CD4-positive, alpha-beta memory T cell (primary cell): Measurements from ENCODE around the gene CRTC3. TPM values are rescaled to one million over a fixed set of nuclear protein-coding genes. Genes with fewer than 3 reads are reported as not detected.
A peak's percentile ranks its signal among the peaks of the same experiment; 100 is the strongest.

ENCODE experiments used
- CTCF ChIA-PET: fragments of 350-600 bp; sonication (Branson Sonifier 250); formaldehyde crosslinking; loops from one replicate; lab custom pipeline; 2021; ENCODE audit warnings: inconsistent platforms; ENCODE audit not compliant: partially characterized antibody; lab: Charles Lee
- POLR2A ChIA-PET: fragments of 350-600 bp; sonication (Branson Sonifier 250); formaldehyde crosslinking; loops from one replicate; lab custom pipeline; 2021; ENCODE audit not compliant: partially characterized antibody; lab: Charles Lee
- DNase-seq, 5 donors: peaks; one replicate each; pipeline versions ENCODE4 v3.0.0 to v3.0.0-alpha.2; 2020 to 2022; ENCODE audit warnings: mixed read lengths in 1 of 5
- H3K27ac ChIP-seq: one replicate; pipeline ENCODE4 v1.7.0; 2013; ENCODE audit warnings: low read depth, low read length
- H3K27me3 ChIP-seq: 2 replicates; pipeline ENCODE4 v1.7.0; 2013; ENCODE audit warnings: mild to moderate bottlenecking, low read length, moderate library complexity; ENCODE audit not compliant: insufficient read depth
- H3K36me3 ChIP-seq: 2 replicates; pipeline ENCODE4 v1.7.0; 2013; ENCODE audit warnings: mild to moderate bottlenecking, low read length, moderate library complexity; ENCODE audit not compliant: insufficient read depth
- H3K4me1 ChIP-seq: 2 replicates; pipeline ENCODE4 v1.7.0; 2013; ENCODE audit warnings: mild to moderate bottlenecking, low read length, moderate library complexity; ENCODE audit not compliant: insufficient read depth
- H3K4me3 ChIP-seq, 2 donors: one replicate each; pipeline ENCODE4 v1.7.0; 2013; ENCODE audit warnings: low read length in 2 of 2, mild to moderate bottlenecking in 1 of 2
- H3K9me3 ChIP-seq, 2 donors: one replicate each; pipeline ENCODE4 v1.7.0; 2013; ENCODE audit warnings: low read length in 2 of 2, control low read depth in 1 of 2; ENCODE audit not compliant: control insufficient read depth in 1 of 2
- H3K27ac Mint-ChIP-seq, 7 donors: one replicate each; pipeline ENCODE4 v1.8.0; 2020 to 2021; ENCODE audit warnings: mixed read lengths in 7 of 7, mild to moderate bottlenecking in 6 of 7, inconsistent platforms in 3 of 7, moderate library complexity in 3 of 7
- H3K27me3 Mint-ChIP-seq, 2 donors: one replicate each; pipeline ENCODE4 v1.8.0; 2020 to 2021; ENCODE audit warnings: mixed read lengths in 2 of 2
- H3K36me3 Mint-ChIP-seq, 2 donors: one replicate each; pipeline ENCODE4 v1.8.0; 2020 to 2021; ENCODE audit warnings: mixed read lengths in 2 of 2, inconsistent platforms in 1 of 2, mild to moderate bottlenecking in 1 of 2
- H3K4me1 Mint-ChIP-seq, 4 donors: one replicate each; pipeline ENCODE4 v1.8.0; 2020 to 2021; ENCODE audit warnings: mixed read lengths in 4 of 4, mild to moderate bottlenecking in 1 of 4
- H3K4me3 Mint-ChIP-seq, 8 donors: one replicate each; pipeline ENCODE4 v1.8.0; 2020 to 2021; ENCODE audit warnings: mixed read lengths in 8 of 8, mild to moderate bottlenecking in 7 of 8, moderate library complexity in 6 of 8, inconsistent platforms in 3 of 8
- H3K9me3 Mint-ChIP-seq, 8 donors: one replicate each; pipeline ENCODE4 v1.8.0; 2020 to 2021; ENCODE audit warnings: mixed read lengths in 8 of 8, mild to moderate bottlenecking in 5 of 8, inconsistent platforms in 3 of 8, moderate library complexity in 1 of 8
- intact Hi-C: fragments of 100-400 bp; cut with micrococcal nuclease; formaldehyde crosslinking; loops from one replicate; pipeline ENCODE4 v1.15.1; 2023
- polyA plus RNA-seq, 2 donors: library from polyadenylated mRNA; unstranded; fragments of 300-500 nt; fragmentation: Illumina TruSeq; gene quantifications; one replicate each; pipeline ENCODE4 v1.2.3, GENCODE V29; 2021
- total RNA-seq, 2 experiments: library from RNA; stranded (reverse); gene quantifications; one replicate each; pipeline ENCODE4 v1.2.3, GENCODE V29; 2021

The CRTC3 gene
- total and polyA plus RNA-seq, 4 experiments from 2014 or later: 14.5 to 75.5 (median 56.3) TPM

GRCh38 chr15:90582553-90582952 is 52.8 kb downstream of the CRTC3 start:
- H3K27me3 ChIP-seq: no peaks in the 10 kb centered on the region
- Mint-ChIP-seq H3K36me3 (peaks cover 12 to 30% of the 10 kb centered on the region in 2 donors), H3K27me3 (no peaks in the 10 kb centered on the region), H3K4me1 (peaks cover 30 to 61% (median 45%) of the 10 kb centered on the region in 4 donors), H3K27ac (peak overlapping the region in 2 of 7 donors; percentile 11 to 82), H3K9me3 (no peaks in the 10 kb centered on the region), H3K4me3 (no peak overlapping the region)
- H3K4me1 ChIP-seq: peaks cover 49% of the 10 kb centered on the region
- no peak overlapping the region for H3K27ac ChIP-seq
- H3K36me3 ChIP-seq: no peaks in the 10 kb centered on the region
- ChIA-PET POLR2A (interaction anchor here (1.2 to 1.5 kb wide), 2 partner anchors 13 to 14 kb away, joined by 3 read pairs; no protein-coding TSS in a partner anchor), CTCF (interaction anchor here (1.0 kb wide), 1 partner anchor 263 kb away, joined by 4 read pairs; no protein-coding TSS in a partner anchor)
- H3K4me3 ChIP-seq: no peak overlapping the region
- intact Hi-C loops: no loop called here
- no peak for DNase-seq
- H3K9me3 ChIP-seq: no peaks in the 10 kb centered on the region

GRCh38 chr15:90583471-90584252 is 53.9 kb downstream of the CRTC3 start:
- intact Hi-C loops: no loop called here
- Histone ChIP-seq H3K9me3 (no peaks in the 10 kb centered on the region), H3K4me1 (peaks cover 54% of the 10 kb centered on the region), H3K27ac (no peak overlapping the region), H3K27me3 (no peaks in the 10 kb centered on the region), H3K4me3 (no peak overlapping the region), H3K36me3 (no peaks in the 10 kb centered on the region)
- peak overlapping the region in 5 of 7 donors; percentile 31 to 83 (median 69) for H3K27ac Mint-ChIP-seq
- no peaks in the 10 kb centered on the region for H3K27me3 Mint-ChIP-seq
- peaks cover 15 to 31% of the 10 kb centered on the region in 2 donors for H3K36me3 Mint-ChIP-seq
- ChIA-PET POLR2A (interaction anchor here (1.2 to 2.8 kb wide), 3 partner anchors 10 to 14 kb away, joined by 3 to 14 read pairs (median 3); no protein-coding TSS in a partner anchor), CTCF (interaction anchor here (0.7 to 1.4 kb wide), 3 partner anchors 19 to 264 kb away, joined by 3 to 4 read pairs (median 4); no protein-coding TSS in a partner anchor)
- DNase-seq: no peak
- H3K4me1 Mint-ChIP-seq: peaks cover 32 to 62% (median 49%) of the 10 kb centered on the region in 4 donors
- H3K9me3 Mint-ChIP-seq: no peaks in the 10 kb centered on the region
- no peak overlapping the region for H3K4me3 Mint-ChIP-seq

- POLR2A ChIA-PET: interaction anchor here (0.9 to 3.9 kb wide), 4 partner anchors 8 to 16 kb away, joined by 3 to 21 read pairs (median 8); no protein-coding TSS in a partner anchor
- H3K27me3 Mint-ChIP-seq: no peaks in the 10 kb centered on the region
Observed at GRCh38 chr15:90584841-90585240, 55.1 kb downstream of the CRTC3 start.

GRCh38 chr15:90585863-90586262 is 56.1 kb downstream of the CRTC3 start:
- POLR2A ChIA-PET: interaction anchor here (0.8 to 3.9 kb wide), 4 partner anchors 9 to 17 kb away, joined by 3 to 21 read pairs (median 3); no protein-coding TSS in a partner anchor
- DNase-seq: no peak
- intact Hi-C loops: no loop called here
- Histone ChIP-seq H3K36me3 (no peaks in the 10 kb centered on the region), H3K27ac (no peak overlapping the region), H3K4me3 (no peak overlapping the region), H3K27me3 (no peaks in the 10 kb centered on the region), H3K9me3 (no peaks in the 10 kb centered on the region), H3K4me1 (peaks cover 46% of the 10 kb centered on the region)
- no peak overlapping the region for H3K4me3 Mint-ChIP-seq
- peaks cover 20 to 38% of the 10 kb centered on the region in 2 donors for H3K36me3 Mint-ChIP-seq
- peak overlapping the region in 1 of 7 donors; percentile 43 for H3K27ac Mint-ChIP-seq
- CTCF ChIA-PET: interaction anchor here (0.7 to 1.9 kb wide), 6 partner anchors 8 to 971 kb away, joined by 3 to 9 read pairs (median 4); no protein-coding TSS in a partner anchor
- H3K4me1 Mint-ChIP-seq: peaks cover 34 to 61% (median 47%) of the 10 kb centered on the region in 4 donors
- H3K27me3 Mint-ChIP-seq: no peaks in the 10 kb centered on the region
- H3K9me3 Mint-ChIP-seq: no peaks in the 10 kb centered on the region

More at GRCh38 chr15:90584841-90585240, 55.1 kb downstream of the CRTC3 start:
- no peak overlapping the region for H3K4me3 Mint-ChIP-seq
- peaks cover 30 to 60% (median 46%) of the 10 kb centered on the region in 4 donors for H3K4me1 Mint-ChIP-seq
- Histone ChIP-seq H3K9me3 (no peaks in the 10 kb centered on the region), H3K4me3 (no peak overlapping the region), H3K4me1 (peaks cover 47% of the 10 kb centered on the region), H3K27ac (no peak overlapping the region), H3K27me3 (no peaks in the 10 kb centered on the region), H3K36me3 (no peaks in the 10 kb centered on the region)
- CTCF ChIA-PET: interaction anchor here (1.3 to 1.9 kb wide), 4 partner anchors 9 to 265 kb away, joined by 3 to 9 read pairs (median 4); no protein-coding TSS in a partner anchor
- no peak for DNase-seq
- peaks cover 16 to 33% of the 10 kb centered on the region in 2 donors for H3K36me3 Mint-ChIP-seq
- no peaks in the 10 kb centered on the region for H3K9me3 Mint-ChIP-seq
- H3K27ac Mint-ChIP-seq: no peak overlapping the region
- intact Hi-C loops: no loop called here

GRCh38 chr15:90586948-90587347 is 57.2 kb downstream of the CRTC3 start:
- no peak overlapping the region for H3K4me3 ChIP-seq
- no peak for DNase-seq
- peaks cover 35% of the 10 kb centered on the region for H3K4me1 ChIP-seq
- intact Hi-C loops: no loop called here
- Mint-ChIP-seq H3K36me3 (peaks cover 24 to 36% of the 10 kb centered on the region in 2 donors), H3K9me3 (no peaks in the 10 kb centered on the region), H3K27me3 (no peaks in the 10 kb centered on the region), H3K27ac (peak overlapping the region in 6 of 7 donors; percentile 38 to 85 (median 70)), H3K4me1 (peaks cover 25 to 52% (median 40%) of the 10 kb centered on the region in 4 donors), H3K4me3 (peak overlapping the region in 6 of 8 donors; percentile 25 to 57 (median 30))
- no peaks in the 10 kb centered on the region for H3K9me3 ChIP-seq
- no peaks in the 10 kb centered on the region for H3K27me3 ChIP-seq
- H3K36me3 ChIP-seq: no peaks in the 10 kb centered on the region
- ChIA-PET CTCF (interaction anchor here (0.7 to 1.1 kb wide), 4 partner anchors 10 to 267 kb away, joined by 3 to 4 read pairs (median 3); no protein-coding TSS in a partner anchor), POLR2A (interaction anchor here (0.8 to 3.9 kb wide), 3 partner anchors 11 to 57 kb away, joined by 3 to 21 read pairs (median 3); partner anchors contain the start of gene CRTC3)
- no peak overlapping the region for H3K27ac ChIP-seq

GRCh38 chr15:90588427-90588826 is 58.7 kb downstream of the CRTC3 start:
- POLR2A ChIA-PET: no interaction called here

More at GRCh38 chr15:90588427-90588826, 58.7 kb downstream of the CRTC3 start:
- Mint-ChIP-seq H3K4me3 (peak overlapping the region in 2 of 8 donors; percentile 22 to 57), H3K4me1 (peaks cover 24 to 52% (median 40%) of the 10 kb centered on the region in 4 donors), H3K27me3 (no peaks in the 10 kb centered on the region), H3K9me3 (no peaks in the 10 kb centered on the region), H3K27ac (peak overlapping the region in 5 of 7 donors; percentile 52 to 84 (median 60)), H3K36me3 (peaks cover 22 to 35% of the 10 kb centered on the region in 2 donors)
- Histone ChIP-seq H3K27ac (no peak overlapping the region), H3K4me3 (no peak overlapping the region), H3K9me3 (no peaks in the 10 kb centered on the region), H3K36me3 (no peaks in the 10 kb centered on the region), H3K27me3 (no peaks in the 10 kb centered on the region), H3K4me1 (peaks cover 39% of the 10 kb centered on the region)
- CTCF ChIA-PET: interaction anchor here (0.6 to 1.2 kb wide), 3 partner anchors 13 to 216 kb away, joined by 3 to 4 read pairs (median 3); no protein-coding TSS in a partner anchor
- intact Hi-C loops: no loop called here
- DNase-seq: no peak
